ENCODE measurements around the gene MRPL42. TPM values are rescaled to one million over a fixed set of nuclear protein-coding genes. Genes with fewer than 3 reads are reported as not detected.

MRPL42 gene
- total RNA-seq, 4 donors from 2014 or later, result 21.6 to 44.2 (median 34.8) TPM

DNA sequence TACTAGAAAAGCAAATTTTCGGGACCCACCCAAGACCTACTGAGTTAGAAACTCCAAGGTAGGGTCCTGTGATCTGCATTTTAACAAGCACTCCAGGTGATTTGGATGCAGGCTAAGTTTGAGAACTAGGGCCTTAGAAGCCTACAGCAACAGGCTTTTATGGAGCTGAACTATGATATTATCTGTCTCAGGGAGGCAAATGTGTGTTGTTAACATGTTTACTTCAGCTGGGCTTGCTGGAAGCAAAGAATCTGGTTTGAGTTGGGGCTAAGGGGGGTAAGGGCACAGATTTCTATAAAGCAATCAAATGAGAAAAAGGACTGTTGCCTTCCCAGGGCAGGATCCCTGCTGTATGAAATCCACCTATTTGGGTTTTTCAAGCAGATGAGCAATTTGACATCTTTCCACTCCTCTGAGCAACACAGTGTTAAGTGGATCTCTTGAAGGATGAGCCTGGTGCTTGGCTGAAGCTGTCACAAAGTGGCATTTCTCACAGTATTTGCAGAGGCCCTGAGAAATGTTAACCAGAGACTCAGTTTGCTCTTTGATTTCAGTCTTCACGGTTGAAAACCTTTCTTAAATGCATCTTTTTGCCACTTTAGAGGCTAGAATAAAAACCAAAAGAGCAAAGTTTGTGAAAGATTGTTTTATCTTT lies 68.9 kb downstream of the MRPL42 start:
- Histone ChIP-seq H3K36me3 (no peaks in the 10 kb centered on the region), H3K9me3 (no peaks in the 10 kb centered on the region), H3K27ac (replicated peaks in 1 of 4) (no peak overlapping the region), H3K27me3 (no peaks in the 10 kb centered on the region), H3K4me1 (no peaks in the 10 kb centered on the region), H3K4me3 (no peak overlapping the region)
- no peak for DNase-seq (ENCODE audit: extremely low spot score)
- intact Hi-C loops (cut with DNase I), result no loop called here
- 74% methylated on average over 2 of the region's 2 CpGs for WGBS
- TF ChIP-seq, protein P1, sequence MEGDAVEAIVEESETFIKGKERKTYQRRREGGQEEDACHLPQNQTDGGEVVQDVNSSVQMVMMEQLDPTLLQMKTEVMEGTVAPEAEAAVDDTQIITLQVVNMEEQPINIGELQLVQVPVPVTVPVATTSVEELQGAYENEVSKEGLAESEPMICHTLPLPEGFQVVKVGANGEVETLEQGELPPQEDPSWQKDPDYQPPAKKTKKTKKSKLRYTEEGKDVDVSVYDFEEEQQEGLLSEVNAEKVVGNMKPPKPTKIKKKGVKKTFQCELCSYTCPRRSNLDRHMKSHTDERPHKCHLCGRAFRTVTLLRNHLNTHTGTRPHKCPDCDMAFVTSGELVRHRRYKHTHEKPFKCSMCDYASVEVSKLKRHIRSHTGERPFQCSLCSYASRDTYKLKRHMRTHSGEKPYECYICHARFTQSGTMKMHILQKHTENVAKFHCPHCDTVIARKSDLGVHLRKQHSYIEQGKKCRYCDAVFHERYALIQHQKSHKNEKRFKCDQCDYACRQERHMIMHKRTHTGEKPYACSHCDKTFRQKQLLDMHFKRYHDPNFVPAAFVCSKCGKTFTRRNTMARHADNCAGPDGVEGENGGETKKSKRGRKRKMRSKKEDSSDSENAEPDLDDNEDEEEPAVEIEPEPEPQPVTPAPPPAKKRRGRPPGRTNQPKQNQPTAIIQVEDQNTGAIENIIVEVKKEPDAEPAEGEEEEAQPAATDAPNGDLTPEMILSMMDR (IDR thresholded peaks at IDR 0.05), result no peak
- TF ChIP-seq EP300 (IDR thresholded peaks at IDR 0.05), result no peak
- TF ChIP-seq POLR2A (IDR thresholded peaks at IDR 0.05; ENCODE audit: low read depth), result no peak
- TF ChIP-seq POLR2AphosphoS5 (IDR thresholded peaks at IDR 0.05), result no peak

DNA sequence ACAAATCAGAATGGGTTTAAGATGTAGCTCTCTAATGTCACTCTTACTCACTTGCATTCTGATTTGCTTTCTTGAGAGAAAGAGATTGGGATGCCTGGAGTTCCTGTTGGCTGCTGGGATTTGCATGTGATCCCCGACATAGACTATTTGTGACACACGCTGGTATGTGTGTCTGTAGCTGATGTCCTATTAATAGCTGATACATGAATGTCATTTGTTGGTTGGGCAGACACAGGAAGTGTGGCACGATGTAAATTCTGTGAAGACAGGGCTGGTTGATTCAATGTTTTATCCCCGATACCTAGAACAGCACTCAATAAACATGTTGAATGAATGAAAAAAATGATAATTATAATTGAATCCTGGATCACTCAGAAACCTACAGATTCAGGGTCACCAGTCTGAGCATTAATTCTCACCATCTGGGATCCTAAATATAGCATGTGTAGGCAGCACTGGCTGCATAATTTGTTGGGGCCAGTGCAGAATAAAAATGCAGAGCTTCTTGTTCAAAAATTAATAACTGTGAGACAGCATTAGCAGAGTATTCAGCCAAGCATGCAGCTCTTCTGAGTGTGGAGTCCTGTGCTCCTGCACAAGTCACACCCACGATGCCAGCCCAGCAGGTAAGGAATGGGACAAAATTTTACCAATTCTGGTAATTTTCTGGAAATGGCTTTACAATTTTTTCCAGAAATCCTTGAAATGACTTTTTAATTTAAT lies 69.6 kb downstream of the MRPL42 start:
- H3K4me3 ChIP-seq, result no peak overlapping the region
- no peaks in the 10 kb centered on the region for H3K9me3 ChIP-seq
- DNase-seq (ENCODE audit: extremely low spot score), result no peak
- intact Hi-C loops (cut with DNase I), result no loop called here
- H3K27me3 ChIP-seq, result no peaks in the 10 kb centered on the region
- TF ChIP-seq POLR2AphosphoS5 (IDR thresholded peaks at IDR 0.05) (no peak), EP300 (IDR thresholded peaks at IDR 0.05) (no peak), POLR2A (IDR thresholded peaks at IDR 0.05; ENCODE audit: low read depth) (no peak)
- TF ChIP-seq, protein P1 (IDR thresholded peaks at IDR 0.05), result no peak
- H3K36me3 ChIP-seq, result no peaks in the 10 kb centered on the region
- 51% methylated on average over 5 of the region's 5 CpGs for WGBS
- no peak overlapping the region for H3K27ac ChIP-seq (replicated peaks in 1 of 4)
- no peaks in the 10 kb centered on the region for H3K4me1 ChIP-seq

DNA sequence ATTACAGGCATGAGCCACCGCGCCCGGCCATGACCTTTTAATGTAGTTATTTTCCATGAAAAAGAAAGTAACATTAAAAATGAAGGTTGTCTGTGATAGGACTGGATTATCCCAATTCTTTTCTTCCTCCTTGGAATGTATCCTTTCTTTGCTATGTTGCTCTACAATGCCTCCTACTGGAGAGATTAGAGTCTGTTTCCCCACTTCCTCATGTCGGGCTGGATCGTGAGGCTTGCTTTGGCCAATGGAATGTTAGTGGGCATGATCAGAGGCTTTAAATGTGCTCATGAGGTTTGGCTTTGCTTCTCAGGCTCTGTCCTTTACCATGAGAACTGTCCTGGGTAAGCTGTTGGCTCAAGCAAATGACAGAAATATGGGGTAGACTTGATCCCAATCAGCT lies 70.5 kb downstream of the MRPL42 start:
- no peaks in the 10 kb centered on the region for H3K36me3 ChIP-seq
- TF ChIP-seq POLR2AphosphoS5 (IDR thresholded peaks at IDR 0.05) (no peak), EP300 (IDR thresholded peaks at IDR 0.05) (no peak), POLR2A (IDR thresholded peaks at IDR 0.05; ENCODE audit: low read depth) (no peak)
- TF ChIP-seq, protein P1 (IDR thresholded peaks at IDR 0.05), result no peak
- 92% methylated on average over 5 of the region's 5 CpGs for WGBS
- no peaks in the 10 kb centered on the region for H3K4me1 ChIP-seq
- DNase-seq (ENCODE audit: extremely low spot score), result no peak
- no peak overlapping the region for H3K27ac ChIP-seq (replicated peaks in 1 of 4)
- H3K9me3 ChIP-seq, result no peaks in the 10 kb centered on the region
- H3K27me3 ChIP-seq, result no peaks in the 10 kb centered on the region
- intact Hi-C loops (cut with DNase I), result no loop called here
- no peak overlapping the region for H3K4me3 ChIP-seq

DNA sequence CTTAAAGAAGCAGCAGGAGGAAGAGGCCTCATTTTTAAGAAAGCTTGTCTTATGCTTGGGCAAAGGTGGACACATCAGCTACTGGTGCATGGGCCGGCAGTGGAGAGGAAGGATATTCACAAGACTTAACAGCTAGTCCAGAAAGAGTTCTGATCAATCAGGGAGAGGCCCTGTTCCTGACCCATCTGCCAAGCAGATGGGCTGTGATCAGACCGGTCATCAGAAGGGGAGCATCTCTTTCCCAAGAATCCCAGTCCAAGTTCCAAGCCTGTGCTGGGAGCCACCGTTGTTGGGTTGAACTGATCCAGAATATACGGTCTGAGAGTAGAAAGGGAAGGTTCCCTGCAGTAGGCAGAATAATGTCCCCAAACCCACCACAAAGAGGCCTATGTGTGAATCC lies 72.5 kb downstream of the MRPL42 start:
- Histone ChIP-seq H3K27ac (replicated peaks in 1 of 4) (no peak overlapping the region), H3K36me3 (peaks cover 0 to 9% (median 2%) of the 10 kb centered on the region in 4 donors), H3K4me3 (no peak overlapping the region), H3K9me3 (no peaks in the 10 kb centered on the region), H3K4me1 (no peaks in the 10 kb centered on the region), H3K27me3 (no peaks in the 10 kb centered on the region)
- TF ChIP-seq POLR2AphosphoS5 (IDR thresholded peaks at IDR 0.05) (no peak), POLR2A (IDR thresholded peaks at IDR 0.05; ENCODE audit: low read depth) (no peak), EP300 (IDR thresholded peaks at IDR 0.05) (no peak)
- TF ChIP-seq, protein P1 (IDR thresholded peaks at IDR 0.05), result no peak
- whole genome bisulfite sequencing, result 90% methylated on average over 4 of the region's 4 CpGs
- intact Hi-C loops (cut with DNase I), result no loop called here
- no peak for DNase-seq (ENCODE audit: extremely low spot score)

Measured in esophagus muscularis mucosa (tissue), 4 donors.